Endodermal cell (in vitro differentiated cells): ENCODE measurements around the gene SKOR1. TPM values are rescaled to one million over a fixed set of nuclear protein-coding genes. Genes with fewer than 3 reads are reported as not detected.

Source experiments
- DNase-seq: peaks from one replicate; pipeline ENCODE4 v3.0.0-alpha.2; 2017
- H3K27ac ChIP-seq: 2 replicates; pipeline ENCODE4 v1.5.1; 2013; ENCODE audit warnings: mild to moderate bottlenecking, low read depth, low read length, moderate library complexity
- H3K27me3 ChIP-seq: 2 replicates; pipeline ENCODE4 v1.6.1; 2013; ENCODE audit warnings: mild to moderate bottlenecking, low read length, moderate library complexity; ENCODE audit not compliant: insufficient read depth, control insufficient read depth, poor library complexity, severe bottlenecking
- H3K36me3 ChIP-seq: 2 replicates; pipeline ENCODE4 v1.7.0; 2013; ENCODE audit warnings: mild to moderate bottlenecking, low read length, moderate library complexity; ENCODE audit not compliant: control insufficient read depth, insufficient read depth
- H3K4me1 ChIP-seq: one replicate; pipeline ENCODE4 v1.7.0; 2013; ENCODE audit warnings: low read length; ENCODE audit not compliant: control insufficient read depth, insufficient read depth
- H3K4me3 ChIP-seq: 2 replicates; pipeline ENCODE4 v1.5.1; 2013; ENCODE audit warnings: mild to moderate bottlenecking, low read length, moderate library complexity
- H3K9ac ChIP-seq: 2 replicates; pipeline ENCODE4 v1.6.1; 2013; ENCODE audit warnings: mild to moderate bottlenecking, low read length, moderate library complexity; ENCODE audit not compliant: poor library complexity, severe bottlenecking; ENCODE audit errors: extremely low read depth
- H3K9me3 ChIP-seq: 2 replicates; pipeline ENCODE4 v1.6.1; 2013; ENCODE audit warnings: mild to moderate bottlenecking, low read length, moderate library complexity; ENCODE audit not compliant: control insufficient read depth
- H3K27ac Mint-ChIP-seq: 2 replicates; pipeline ENCODE4 v1.8.0; 2020; ENCODE audit warnings: mixed read lengths
- H3K27me3 Mint-ChIP-seq: 2 replicates; pipeline ENCODE4 v1.8.0; 2021; ENCODE audit warnings: mild to moderate bottlenecking, mixed read lengths; ENCODE audit not compliant: insufficient read depth
- H3K36me3 Mint-ChIP-seq: 2 replicates; pipeline ENCODE4 v1.8.0; 2020; ENCODE audit warnings: low read depth, mixed read lengths
- H3K4me1 Mint-ChIP-seq: 2 replicates; pipeline ENCODE4 v1.8.0; 2020; ENCODE audit warnings: mixed read lengths
- H3K4me3 Mint-ChIP-seq: 2 replicates; pipeline ENCODE4 v1.8.0; 2020; ENCODE audit warnings: mild to moderate bottlenecking, moderate library complexity, mixed read lengths
- H3K9me3 Mint-ChIP-seq: 2 replicates; pipeline ENCODE4 v1.8.0; 2020; ENCODE audit warnings: mild to moderate bottlenecking, mixed read lengths
- CTCF ChIP-seq: fragments of 200-600 bp; sonication (generic); conservative IDR thresholded peaks from 2 replicates; pipeline ENCODE4 v1.5.0; 2021; ENCODE audit warnings: antibody characterized with exemption, mild to moderate bottlenecking
- WGBS, 2 experiments: methylation state at CpG; one replicate each; pipeline versions ENCODE4 v1.1.5 to v1.1.7; 2013; ENCODE audit warnings: missing lambda C conversion rate in 2 of 2, mixed read lengths in 1 of 2; ENCODE audit not compliant: insufficient coverage in 1 of 2, insufficient read length in 1 of 2; 5-methylcytosine and 5-hydroxymethylcytosine counted together
- total RNA-seq, 2 donors: library from RNA; stranded (reverse); fragmentation: NEBNext Ultra II Directional in 1 of 2; extraction: Animal tissue kit (Norgen Biotek cat#: 25700) in 1 of 2; gene quantifications; 2 replicates in 1 of 2; 3 replicates in 1 of 2; pipeline ENCODE4 v1.2.1, GENCODE V29; 2021

Gene SKOR1
- total RNA-seq, 2 donors from 2014 or later, result 0.37 to 0.51 TPM

- Histone ChIP-seq H3K4me3 (no peak overlapping the region), H3K36me3 (no peaks in the 10 kb centered on the region), H3K9ac (no peak overlapping the region), H3K27ac (no peak overlapping the region), H3K4me1 (peaks cover 4% of the 10 kb centered on the region), H3K9me3 (no peaks in the 10 kb centered on the region), H3K27me3 (peaks cover 100% of the 10 kb centered on the region)
- TF ChIP-seq CTCF, result no peak
- Mint-ChIP-seq H3K9me3 (peaks cover 5% of the 10 kb centered on the region), H3K27ac (no peak overlapping the region), H3K4me3 (peak overlapping the region; percentile 34), H3K36me3 (no peaks in the 10 kb centered on the region), H3K4me1 (peaks cover 23% of the 10 kb centered on the region), H3K27me3 (peaks cover 97% of the 10 kb centered on the region)
- peak; percentile 64 for DNase-seq
- WGBS, 2 experiments, result 7 to 20% methylated on average over 17 to 68 of the region's 68 CpGs
Observed at GRCh38 chr15:67829647-67830504, 4.6 kb downstream of the SKOR1 start.

- no peaks in the 10 kb centered on the region for H3K36me3 ChIP-seq
- H3K9me3 ChIP-seq, result no peaks in the 10 kb centered on the region
- Mint-ChIP-seq H3K4me1 (peaks cover 23% of the 10 kb centered on the region), H3K27me3 (peaks cover 97% of the 10 kb centered on the region), H3K27ac (no peak overlapping the region), H3K36me3 (no peaks in the 10 kb centered on the region), H3K9me3 (peaks cover under 1% of the 10 kb centered on the region), H3K4me3 (no peak overlapping the region)
- DNase-seq, result no peak
- H3K4me1 ChIP-seq, result peaks cover 4% of the 10 kb centered on the region
- peaks cover 100% of the 10 kb centered on the region for H3K27me3 ChIP-seq
- no peak overlapping the region for H3K4me3 ChIP-seq
- no peak overlapping the region for H3K9ac ChIP-seq
- TF ChIP-seq CTCF, result no peak
- H3K27ac ChIP-seq, result no peak overlapping the region
Observed at GRCh38 chr15:67831363-67831762, 6.1 kb downstream of the SKOR1 start.

GRCh38 chr15:67832031-67832551 is 6.8 kb downstream of the SKOR1 start:
- Histone ChIP-seq H3K9me3 (no peaks in the 10 kb centered on the region), H3K9ac (no peak overlapping the region), H3K27me3 (peaks cover 100% of the 10 kb centered on the region), H3K27ac (no peak overlapping the region), H3K36me3 (no peaks in the 10 kb centered on the region), H3K4me1 (peaks cover 4% of the 10 kb centered on the region), H3K4me3 (no peak overlapping the region)
- no peak overlapping the region for H3K27ac Mint-ChIP-seq
- peak; percentile 82 for DNase-seq
- H3K27me3 Mint-ChIP-seq, result peaks cover 97% of the 10 kb centered on the region
- H3K4me1 Mint-ChIP-seq, result peaks cover 27% of the 10 kb centered on the region
- peak; percentile 76 for TF ChIP-seq CTCF
- H3K4me3 Mint-ChIP-seq, result no peak overlapping the region
- H3K36me3 Mint-ChIP-seq, result no peaks in the 10 kb centered on the region
- H3K9me3 Mint-ChIP-seq, result no peaks in the 10 kb centered on the region
- 0 to 15% methylated on average over 3 to 9 of the region's 9 CpGs for WGBS, 2 experiments
